DMS 273 (cell line): ENCODE measurements around the gene HOXA10.

Experiments used
- DNase-seq: peaks from one replicate; lab custom pipeline; 2025; ENCODE audit not compliant: unreplicated experiment; lab: John Stamatoyannopoulos, UW

Gene HOXA10

DNA sequence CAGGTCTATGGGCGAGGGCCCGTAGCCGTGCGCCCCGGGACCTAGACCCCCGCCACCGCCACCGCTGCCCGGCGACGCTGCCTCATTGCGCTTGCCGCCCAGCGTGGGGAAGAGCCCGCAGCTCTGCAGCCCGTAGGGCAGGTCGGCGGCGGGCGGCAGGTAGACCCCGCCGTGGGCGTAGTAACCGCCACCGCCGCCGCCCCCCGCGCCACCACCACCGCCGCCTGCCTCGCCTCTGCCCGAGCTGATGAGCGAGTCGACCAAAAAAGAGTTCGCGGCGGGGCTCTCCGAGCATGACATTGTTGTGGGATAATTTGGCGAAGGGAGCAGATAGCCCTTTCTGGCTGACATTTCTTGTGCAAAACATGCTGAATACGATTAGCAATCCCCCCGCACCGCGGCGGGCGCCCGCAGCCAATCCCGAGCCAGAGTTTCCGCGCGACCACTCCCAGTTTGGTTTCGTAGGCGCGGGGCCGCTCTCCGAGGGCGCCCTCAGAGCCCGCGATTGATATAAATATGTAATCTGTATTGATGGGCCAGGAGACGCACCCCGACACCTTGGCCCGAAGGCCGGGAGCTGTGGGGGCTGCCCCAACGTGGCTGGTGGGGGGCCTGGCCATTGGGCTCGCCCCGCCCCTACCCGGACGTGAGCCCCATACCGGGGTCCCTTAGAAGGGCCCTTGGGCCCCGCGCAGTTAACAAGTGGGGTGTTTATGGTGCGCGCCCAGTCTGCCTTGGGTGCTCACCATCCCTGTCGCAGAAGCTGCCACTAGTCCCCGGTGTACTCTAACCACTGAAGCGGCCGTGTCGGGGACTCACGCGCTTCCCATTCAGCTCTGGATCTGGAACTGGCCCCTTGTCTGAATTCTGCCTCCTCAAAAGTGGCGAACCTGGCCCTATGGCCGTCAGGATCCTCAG lies at the start of gene HOXA10:
HOXA10 (minus strand) TSS at position 365 of the 918 bp plus-strand sequence; CDS start at position 351, 14 bp downstream.
- no peak for DNase-seq

DNA sequence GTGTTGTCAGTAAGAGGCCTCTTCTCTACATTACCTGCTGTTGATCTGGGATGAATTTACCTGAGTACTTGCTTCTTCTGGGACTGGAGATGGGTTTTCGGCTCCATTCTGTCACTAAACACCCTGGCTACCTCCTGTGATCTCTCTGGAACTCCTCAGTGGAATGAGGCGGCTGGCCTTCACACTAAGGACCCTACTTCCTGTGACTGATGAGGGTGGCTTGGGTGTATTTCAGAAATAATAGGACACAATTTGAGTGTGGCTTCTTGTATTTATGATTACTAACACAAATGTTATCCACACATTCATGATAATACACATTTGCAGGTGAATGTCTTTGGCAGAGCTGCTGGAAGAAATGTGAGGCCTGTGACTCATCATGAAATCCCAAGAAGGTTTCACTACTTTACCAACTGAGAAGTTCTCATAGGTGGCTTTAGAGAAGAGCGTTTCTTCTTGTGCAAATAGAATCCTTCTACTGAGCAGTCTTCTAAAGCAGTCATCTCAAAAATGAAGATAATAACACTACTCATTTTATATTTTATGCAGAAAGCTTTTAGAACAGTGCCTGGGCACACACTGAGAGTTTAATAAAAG lies 47.2 kb upstream of the HOXA10 start:
- DNase-seq = no peak

DNA sequence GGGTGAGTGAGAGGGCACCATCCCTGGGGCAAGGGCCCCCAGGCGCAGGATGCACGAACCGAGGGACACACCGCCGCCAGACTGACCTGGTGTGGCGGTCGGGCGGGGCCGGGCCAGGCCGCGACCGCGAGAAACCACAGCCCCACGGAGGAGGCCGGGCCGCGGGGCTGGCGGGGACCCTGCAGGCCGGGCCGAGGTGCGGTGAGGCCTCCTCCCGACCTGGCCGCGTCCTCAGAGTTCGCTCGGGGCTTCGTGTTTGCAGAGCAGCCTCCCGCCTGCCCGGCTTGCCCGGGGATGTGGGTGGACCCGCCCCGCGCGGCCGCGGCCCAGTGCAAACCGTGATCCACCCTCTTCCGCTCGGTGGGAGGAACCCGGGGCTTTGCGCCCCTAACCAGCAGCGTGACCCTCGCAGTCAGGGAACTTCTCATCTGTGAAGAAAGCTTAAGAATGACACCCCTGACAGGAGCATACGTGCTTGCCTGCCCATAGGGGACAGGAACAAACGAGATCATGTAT lies 46.4 kb upstream of the HOXA10 start:
- DNase-seq = no peak

DNA sequence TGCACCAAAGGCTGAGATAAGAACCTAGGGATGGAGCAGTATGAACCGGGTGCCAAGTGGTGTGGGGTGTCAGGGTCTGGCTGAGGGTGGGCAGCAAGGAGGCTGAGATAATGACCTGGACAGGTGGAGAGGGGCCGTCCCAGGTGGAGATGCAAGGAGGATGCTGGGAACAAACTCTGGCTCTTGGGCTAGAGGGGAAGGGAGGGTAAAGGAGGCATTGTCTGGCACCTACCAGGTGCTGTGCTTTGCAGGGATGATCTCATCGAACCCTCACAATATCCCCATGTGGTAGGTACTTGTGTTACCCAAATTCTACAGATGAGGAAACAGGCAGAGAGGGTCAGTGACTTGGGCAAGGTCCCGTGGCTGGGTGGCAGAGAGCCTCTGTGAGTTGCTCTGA lies 45.7 kb upstream of the HOXA10 start:
- DNase-seq = no peak

DNA sequence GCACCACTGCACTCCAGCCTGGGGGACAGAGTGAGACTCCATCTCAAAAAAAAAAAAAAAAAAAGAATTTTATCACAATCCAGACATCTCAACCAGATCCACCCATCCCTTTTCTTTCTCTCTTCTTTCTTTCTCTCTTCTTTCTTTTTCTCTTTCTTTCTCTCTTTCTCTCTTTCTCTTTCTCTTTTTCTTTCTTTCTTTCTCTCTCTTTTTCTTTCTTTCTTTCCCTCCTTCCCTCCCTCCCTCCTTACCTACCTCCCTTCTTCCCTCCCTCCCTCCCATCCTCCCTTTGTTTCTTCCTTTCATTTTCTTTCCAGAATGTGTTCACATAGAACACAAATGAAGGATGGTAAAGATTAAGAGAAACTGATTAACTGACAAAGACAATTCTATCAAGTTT lies 43.8 kb upstream of the HOXA10 start:
- DNase-seq = no peak

DNA sequence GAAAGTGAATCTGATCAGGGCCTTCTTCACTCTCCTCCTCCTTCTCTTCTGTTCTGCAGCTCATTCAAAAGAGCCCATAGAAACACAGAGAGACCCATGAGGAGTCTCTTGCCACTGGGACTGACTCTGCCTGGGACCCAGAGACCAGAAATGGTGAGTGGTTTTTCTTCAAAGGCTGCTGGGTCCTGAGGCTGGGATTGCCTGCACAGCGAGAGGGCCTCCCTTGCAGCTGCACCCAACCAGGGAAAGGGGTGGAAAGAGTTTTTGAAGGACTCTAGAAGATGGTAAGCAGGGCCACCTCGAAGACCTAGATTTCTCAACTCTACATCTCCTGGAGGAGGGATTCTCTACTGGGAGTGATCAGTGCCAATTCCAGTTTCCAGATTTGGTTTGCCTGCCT lies 41.2 kb upstream of the HOXA10 start:
- DNase-seq = no peak

DNA sequence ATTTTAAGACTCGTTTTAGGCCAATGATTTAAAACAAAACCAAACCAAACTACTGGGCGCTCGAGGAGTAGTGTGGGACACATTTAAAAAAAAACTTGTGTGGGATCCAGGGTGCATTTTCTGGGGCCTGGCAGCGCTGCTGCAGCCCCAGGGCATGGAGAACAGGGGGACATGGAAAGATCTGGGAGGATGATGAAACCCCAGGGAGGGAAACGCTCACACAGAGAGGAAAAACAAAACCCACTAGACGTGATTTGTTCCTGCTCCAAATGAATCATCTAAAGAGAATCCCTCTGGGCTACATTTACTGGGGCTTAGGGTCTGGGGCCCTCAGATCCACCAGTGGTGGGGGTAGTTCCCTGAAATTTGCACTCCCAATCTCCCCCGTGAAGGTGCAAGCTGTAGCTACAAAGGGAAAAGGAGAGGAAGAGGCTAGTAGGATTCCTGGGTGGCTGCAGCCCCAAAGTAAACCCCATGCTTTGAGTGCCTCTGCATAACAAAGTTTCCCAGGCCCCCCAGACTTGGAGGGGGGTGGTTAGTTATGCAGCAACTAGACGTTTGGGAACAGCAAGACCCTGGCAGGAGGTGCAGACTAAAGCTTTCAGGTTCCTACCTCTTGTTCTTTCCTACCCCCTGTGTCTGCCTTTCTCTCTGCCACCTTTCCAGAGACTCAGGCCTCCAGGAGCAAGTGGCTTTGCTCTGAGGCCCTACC lies 40.3 kb upstream of the HOXA10 start:
- no peak for DNase-seq

DNA sequence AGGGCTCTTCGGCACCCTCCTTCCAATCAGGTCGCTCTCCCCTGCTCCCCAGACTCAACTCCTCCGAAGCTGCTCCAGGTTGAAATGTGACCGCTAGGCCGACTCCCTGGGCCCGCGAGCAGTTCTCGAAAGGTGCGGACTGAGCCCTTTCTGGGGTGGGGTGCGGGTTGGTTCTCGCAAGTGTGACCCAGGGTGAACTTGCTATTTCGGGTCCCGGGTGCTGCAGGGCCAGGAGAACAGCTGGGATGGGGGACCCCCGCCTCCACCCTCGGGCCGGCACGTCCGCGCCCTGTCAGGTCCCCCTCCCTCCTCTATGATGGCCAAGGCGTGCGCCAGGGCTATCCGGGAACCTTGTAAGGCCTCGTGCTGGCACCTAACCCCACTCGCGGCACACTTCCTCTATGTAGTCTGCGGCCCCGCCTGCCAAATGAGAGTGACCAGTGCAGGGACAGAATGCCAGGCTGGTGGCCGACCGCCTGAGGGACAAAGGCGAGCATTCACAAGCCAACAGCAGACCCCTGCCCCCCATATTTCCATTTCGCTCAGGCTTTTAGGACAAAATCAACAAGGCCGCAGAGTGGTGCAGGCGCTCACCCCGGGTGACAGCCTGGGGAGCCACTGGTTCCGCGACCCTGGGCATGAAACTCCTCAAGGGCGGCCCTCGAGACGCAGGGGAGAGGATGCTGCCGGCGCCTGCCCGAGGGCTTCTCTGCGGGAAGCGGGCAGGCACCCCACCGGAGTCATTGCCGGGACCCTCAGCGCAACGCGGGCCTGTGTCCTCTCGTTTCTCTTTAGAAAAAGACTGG lies 39.5 kb upstream of the HOXA10 start:
- no peak for DNase-seq

DNA sequence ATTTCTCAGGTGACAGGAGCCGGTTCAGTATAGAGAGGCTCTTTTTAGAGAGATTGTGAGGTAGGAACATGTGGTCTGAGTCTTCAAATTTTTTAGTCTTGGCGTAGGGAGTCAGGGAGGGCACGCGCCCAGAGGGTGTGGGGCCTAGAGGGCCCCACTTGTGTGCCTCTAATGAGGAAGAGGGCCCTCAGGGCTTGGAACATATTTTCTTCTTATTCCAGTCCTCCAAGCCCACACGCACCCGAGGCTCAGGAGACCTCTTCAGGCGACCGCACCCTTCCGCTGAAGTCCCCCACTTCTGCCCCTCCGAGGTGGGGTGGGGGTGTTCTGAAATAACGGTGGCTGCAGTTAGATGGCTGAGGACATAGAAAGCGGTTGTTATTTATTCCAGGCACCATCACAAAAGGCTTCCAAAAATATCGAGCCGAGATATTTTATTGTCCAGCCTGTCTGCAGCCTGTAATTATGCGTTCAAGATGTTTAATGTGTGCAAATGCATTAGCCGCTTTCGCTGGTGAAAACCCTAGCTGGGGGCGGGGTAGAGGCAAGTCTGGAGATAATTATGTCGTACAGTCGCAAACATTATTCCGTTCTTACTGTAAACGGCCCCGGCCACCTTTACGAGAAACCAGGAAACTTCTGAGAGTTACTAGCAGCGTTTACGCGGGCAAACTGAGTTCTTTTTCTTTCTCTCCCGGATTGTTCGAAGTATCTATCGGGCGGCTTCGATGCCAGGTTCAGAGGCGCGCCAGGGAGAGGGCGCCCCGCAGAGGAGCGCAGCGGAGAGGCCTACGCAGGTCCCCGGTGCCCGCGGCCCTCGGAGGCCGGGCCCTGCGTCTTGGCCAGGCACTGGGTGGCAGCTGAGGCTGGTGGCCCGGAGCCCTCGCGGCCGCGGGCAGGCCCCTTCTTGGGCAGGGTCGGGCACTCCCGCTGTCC lies 38.6 kb upstream of the HOXA10 start:
- DNase-seq = no peak

DNA sequence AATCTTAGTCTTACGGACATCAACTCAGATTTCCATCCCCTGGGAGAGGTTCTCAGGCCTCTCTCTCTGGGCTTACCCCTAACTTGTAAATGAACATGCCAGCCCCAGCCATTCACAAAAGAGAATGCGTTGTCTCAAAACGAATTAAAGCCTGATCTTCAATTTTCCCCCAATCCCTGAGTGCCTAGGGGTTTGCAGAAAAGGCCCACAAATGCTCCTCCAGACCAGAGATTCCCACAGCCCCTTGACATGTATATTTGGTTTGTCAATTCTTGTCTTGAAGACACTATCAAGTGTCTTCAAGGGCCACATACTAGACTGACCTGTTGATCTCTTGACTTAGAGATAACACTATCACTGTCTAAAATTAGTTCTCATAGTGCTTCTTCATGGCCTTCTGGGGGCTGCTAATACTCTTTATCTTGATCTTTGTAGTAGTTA lies 37.7 kb upstream of the HOXA10 start:
- no peak for DNase-seq

DNA sequence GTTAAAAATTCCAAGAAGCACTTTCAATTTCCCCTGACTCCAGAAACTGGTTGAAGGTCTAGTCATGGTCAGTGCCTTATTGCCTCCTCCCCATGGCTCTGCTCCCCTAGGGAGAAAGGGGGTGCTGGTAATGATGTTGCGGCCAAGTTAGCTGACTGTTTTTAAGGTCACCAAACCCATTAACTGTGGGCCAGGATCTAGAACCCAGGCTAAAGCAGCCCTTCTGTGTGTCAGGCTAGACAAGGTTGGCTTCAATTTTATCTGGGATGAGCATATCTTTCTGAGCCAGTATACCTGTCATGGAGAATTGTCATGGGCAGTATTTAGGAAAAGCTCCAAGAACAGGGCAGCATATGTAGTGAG lies 36.9 kb upstream of the HOXA10 start:
- DNase-seq = no peak

DNA sequence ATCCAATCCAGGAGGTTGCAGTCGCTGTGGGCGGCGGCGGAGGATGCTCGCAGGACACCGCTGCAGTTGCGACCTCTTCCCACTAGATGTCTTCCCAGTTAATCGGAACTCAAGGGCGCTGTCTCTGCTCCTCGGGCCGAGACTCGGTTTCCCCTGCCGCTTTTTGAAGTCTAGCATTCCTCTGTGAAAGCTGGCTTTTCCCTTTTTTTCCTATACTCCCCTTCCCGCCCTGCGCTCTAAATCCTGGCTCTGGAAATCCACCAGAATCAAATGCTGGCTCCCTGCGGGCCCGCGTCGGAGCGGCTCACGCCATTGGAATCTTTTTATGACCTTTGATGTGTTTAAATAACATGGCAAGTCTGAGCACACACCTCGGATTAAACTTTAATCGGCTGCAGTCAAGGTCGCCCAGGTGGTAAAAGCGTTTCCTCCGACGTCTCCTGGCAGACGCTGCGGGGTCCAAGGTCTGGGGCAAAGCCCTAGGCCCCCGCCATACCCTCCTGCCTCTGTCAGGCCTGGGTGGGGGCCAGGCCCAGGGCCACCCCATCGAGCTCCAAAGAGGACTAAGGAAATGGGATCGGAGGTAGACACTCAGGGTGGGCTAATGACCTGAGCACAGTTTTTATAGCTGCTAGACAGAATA lies 36.4 kb upstream of the HOXA10 start:
- DNase-seq = peak; percentile 39

DNA sequence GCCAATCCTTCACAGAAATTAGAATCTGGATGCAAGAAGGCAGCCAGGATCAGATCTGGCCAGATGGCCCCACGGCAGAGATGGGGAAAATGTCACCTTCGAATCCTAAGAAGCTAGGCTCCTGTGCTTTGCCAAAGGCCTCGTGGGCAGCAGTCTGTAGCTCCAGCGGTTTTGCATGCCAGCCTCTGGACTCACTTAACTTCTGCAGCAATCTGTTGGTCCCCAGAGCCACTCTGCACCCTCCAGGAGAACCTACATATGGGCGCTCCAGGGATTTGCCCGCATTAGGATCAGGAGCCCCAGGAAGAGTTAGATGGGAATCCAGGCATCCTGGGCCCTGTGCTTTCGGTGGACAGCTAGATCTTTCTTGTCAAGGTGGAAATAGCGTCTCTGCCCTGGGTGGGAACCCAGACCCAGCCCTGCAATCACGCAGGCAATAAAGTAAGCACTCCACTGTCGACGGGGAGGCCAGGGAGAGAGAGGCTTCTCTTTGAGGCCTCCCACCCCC lies 35.9 kb upstream of the HOXA10 start:
- no peak for DNase-seq

DNA sequence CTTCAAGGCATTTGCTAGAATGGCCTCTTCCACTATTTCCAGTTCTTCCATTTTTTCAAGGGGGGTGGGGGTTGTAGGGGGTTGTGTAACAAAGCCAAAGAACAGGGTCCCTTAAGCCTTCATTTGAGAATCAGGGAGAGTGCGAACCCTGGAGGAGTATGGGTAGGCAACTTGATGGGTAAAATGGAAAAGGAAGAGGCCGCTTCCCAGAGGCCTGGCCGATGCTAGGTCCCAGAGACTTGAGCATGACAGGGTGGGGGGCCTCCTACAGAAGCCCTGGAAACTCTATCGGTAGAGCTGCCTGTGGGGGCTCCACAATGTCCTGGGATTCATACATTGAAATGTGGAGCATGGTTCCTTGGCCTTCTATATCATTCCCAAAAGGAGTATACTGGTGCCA lies 34.9 kb upstream of the HOXA10 start:
- no peak for DNase-seq

DNA sequence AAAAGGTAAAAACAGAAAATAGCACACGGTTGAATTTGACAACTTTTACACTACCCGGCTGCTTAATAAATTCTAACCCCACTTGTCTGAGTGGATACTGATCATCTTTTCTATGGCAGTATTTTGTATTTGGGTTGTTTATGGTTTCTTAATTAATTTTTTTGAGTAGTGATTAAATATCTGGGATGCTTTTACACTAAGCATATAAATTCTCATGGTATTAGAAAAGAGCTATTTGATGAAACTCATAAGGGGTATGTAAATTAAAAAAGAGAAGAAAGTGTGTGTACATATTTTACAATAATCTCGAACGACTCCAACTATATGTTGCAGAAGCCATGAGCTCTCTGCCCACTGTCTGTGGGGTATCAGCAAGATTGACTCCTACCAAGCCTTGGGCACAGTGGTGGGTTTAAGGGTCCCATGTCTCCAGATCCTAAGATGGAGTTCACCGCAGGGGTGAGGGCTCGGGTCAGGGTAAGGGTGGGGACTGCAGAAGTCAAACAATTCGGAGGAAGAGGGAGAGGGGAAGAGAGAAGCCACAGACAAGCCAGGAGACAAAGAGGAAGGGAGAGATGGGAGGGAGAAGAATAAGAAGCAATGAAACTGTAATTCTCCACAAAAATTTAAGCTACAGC lies 33.3 kb upstream of the HOXA10 start:
- DNase-seq = no peak

DNA sequence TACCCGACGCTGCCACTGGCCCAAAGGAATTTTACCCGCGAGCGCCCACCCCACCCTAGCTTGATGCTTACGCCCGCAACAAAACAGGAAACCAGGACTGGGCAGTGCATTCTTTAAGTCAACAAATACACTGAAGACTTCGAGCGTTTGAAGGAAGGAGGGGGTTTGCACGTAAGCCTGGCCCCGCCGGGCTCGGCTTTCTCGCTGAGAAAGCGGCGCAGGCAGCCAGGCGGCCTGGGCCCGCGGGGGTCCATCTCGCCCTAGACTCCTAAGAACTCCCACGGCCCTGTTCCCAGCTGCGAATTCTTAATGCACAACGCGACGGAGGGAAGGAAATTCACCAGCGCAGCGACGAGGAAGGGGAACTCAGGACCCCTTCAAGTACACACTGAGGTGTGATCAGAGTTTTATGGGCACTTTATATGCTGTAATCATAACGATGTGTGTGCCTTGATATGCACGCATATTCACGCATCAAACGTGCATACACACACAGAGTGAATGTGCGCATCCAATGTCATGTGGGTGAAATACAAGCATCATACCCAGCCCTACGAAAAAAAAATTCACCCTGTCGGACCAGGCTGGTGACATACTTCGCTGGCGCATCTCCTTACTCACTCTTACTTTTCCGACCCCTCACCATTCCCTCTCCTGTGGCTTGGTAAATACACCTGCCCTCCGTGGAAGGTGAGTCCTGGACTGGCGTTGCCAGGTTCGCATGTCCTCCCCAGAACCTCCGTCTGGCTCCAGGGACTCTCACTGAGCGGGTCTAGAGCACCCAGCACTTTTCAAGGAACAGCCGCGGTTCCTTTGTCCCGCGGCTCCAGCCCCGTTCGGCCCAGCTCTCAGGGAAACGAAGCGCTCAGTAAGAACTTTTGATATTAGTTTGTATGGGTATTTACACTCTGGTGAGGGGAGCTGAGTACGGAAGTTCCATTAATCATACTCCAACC lies 31.5 kb upstream of the HOXA10 start:
- no peak for DNase-seq

DNA sequence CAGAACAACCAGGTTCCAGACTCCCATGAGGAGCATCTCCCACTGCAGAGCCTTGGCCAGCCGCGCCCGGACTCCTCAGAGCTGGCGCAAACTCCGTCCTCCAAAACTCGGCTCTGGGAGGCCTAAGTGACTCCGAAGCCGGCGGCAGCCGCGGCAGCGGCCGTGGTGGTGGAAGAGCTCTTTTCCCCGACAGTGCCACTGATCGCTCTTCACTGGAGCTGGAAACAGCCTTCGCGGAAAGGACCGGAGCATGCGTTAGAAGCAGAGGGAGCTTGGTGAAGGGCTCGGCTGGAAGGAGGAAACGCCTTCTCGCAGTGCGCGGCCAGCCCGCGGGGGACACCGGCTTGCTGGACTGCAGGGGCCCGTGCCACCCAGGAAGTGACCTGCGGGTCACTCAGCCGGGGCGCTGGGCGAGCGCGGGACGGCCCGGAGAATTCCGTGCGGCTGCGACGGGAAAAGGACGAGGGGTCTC lies 30.8 kb upstream of the HOXA10 start:
- peak; percentile 36 for DNase-seq
